22Rv1 (cell line): ENCODE data around the gene GTF3C6.

ENCODE experiments used
- CTCF ChIP-seq: fragments of 450-650 bp; IDR thresholded peaks from 2 replicates; pipeline ENCODE4 v1.5.1; 2017; ENCODE audit warnings: mild to moderate bottlenecking
- ZFX ChIP-seq: fragments of 450-650 bp; IDR thresholded peaks from 2 replicates; pipeline ENCODE4 v1.6.1; 2017; ENCODE audit warnings: antibody characterized with exemption, borderline replicate concordance

GRCh38 chr6:110938171-110938570 is 20.3 kb upstream of the GTF3C6 start:
- TF ChIP-seq ZFX, result no peak
- TF ChIP-seq CTCF, result no peak
